NCI-H345 (cell line): ENCODE measurements around the gene EPHA4.

ENCODE experiments used
- DNase-seq: peaks from one replicate; lab custom pipeline; 2025; lab: John Stamatoyannopoulos, UW

Gene EPHA4

GRCh38 chr2:221571551-221572218 is 419 bp downstream of the EPHA4 start:
- DNase-seq, result peak; percentile 36

- no peak for DNase-seq
Observed at GRCh38 chr2:221571025-221571550, 1.0 kb downstream of the EPHA4 start.

GRCh38 chr2:221570321-221570935 is 1.7 kb downstream of the EPHA4 start:
- DNase-seq, result no peak

- no peak for DNase-seq
Observed at GRCh38 chr2:221569871-221570270, 2.2 kb downstream of the EPHA4 start.

DNA sequence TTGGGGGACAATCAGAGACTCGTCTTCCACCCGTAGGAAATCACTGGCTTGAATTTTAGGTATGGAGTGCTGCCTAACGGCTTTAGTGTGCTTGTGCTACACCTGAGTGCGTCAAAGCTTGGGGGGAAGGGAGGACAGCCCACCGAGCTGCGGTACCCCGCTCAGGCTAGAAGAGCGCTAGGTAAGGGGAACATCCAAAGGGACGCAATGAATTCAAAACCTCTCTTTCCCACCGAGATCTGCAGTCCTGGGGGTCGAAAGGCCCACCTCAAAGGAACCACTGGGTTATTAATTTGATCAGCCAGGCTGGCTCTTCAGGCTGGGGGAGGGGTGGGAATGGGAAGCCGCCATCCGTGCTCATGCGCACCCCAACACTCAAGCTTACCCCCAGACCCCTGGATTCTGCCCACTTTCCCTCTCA is 2.7 kb downstream of the EPHA4 start:
- DNase-seq, result no peak

DNA sequence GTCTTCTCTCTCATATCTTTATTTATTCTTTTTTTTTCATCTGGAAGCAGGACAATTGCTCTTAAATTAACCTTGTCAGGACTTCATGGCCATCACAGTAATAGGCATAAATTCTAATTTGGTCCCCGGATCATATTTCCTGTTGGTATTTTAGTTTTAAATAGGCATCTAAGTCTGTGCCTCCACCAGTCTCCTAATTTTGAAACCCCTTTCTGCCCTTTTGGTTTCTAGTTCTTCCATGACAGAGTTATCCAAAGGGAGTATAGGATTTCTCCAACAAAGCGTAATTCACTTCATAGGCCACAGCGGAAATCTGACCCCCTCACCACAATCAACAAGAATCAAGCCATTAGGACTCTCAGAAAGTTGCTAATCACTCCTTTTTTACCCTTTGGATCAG is 3.8 kb downstream of the EPHA4 start:
- no peak for DNase-seq

GRCh38 chr2:221567809-221568208 is 4.3 kb downstream of the EPHA4 start:
- no peak for DNase-seq

DNA sequence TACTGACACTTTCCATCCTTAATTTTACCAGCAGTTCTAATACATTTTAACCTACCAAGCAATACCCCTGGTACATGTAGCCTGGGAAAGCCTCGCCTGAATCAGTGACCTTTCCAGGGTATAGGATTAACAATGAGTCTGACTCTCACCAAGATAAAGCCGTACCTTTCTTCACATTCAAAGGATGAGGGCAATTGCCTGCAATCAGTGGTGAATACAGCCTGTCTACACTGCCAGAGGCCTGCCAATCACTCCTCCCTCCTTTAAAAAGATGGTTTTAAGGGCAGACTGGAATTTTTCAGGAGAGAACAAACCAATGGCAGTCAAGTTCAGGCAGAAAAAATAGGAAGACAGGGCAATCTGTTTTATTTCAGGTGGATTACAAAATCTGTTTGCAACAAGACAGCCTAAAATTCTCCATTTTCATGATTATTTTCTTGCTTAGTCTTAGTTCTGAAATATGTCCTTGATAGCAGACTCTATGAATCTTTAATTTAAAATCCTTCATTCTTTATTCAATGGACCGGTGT is 4.8 kb downstream of the EPHA4 start:
- DNase-seq, result no peak

DNA sequence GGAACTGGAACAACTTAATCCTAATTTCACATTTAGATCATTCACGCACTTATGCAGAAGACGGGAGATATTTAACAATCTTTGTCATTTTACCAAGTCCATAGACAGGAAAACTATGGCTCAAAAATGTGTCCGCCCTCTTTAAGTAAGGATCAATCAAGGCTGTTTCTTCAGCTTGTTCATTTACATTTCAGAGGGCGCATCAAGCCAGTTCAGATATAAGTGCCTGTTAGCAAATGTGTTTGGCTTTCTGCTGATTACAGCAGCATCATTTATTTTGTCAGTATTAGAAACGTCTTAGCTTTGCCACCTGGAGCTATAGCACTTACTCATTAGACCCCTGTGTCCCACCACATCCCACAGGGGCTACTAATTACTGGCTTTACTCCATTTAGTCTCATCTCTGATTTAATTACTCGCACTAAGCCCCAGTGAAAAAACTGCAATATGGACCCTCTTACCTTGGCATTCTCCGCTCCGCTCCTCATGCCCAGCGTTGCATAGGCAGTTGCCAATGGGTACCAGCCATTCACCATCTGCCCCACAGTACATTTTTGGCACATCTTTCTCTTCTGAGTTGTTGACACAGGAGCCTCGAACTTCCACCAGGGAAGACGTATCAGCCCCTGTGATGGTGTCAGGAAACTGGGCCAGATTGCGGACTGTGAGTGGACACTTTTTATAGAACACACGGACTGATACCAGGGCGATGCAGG is 8.7 kb downstream of the EPHA4 start:
- no peak for DNase-seq

DNA sequence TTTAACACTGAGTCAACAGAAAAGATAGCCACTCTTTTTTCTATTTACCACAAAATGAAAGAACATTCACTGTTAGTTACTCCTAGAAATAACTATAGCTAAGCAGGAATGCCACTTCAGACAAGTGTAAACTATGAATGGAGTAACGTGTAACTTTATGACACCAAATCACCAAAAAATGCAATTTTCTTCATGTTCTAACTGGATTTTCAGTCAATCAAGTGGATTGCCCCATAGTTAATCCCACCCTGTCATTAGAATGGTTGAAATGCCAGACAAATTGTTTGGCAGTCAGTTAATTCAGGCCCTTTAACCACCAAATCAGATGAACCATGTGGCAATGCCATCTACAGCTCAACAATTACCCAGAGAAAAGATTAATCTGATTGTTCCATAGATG is 9.9 kb downstream of the EPHA4 start:
- no peak for DNase-seq

- no peak for DNase-seq
Observed at GRCh38 chr2:221561770-221562169, 10.3 kb downstream of the EPHA4 start.

DNA sequence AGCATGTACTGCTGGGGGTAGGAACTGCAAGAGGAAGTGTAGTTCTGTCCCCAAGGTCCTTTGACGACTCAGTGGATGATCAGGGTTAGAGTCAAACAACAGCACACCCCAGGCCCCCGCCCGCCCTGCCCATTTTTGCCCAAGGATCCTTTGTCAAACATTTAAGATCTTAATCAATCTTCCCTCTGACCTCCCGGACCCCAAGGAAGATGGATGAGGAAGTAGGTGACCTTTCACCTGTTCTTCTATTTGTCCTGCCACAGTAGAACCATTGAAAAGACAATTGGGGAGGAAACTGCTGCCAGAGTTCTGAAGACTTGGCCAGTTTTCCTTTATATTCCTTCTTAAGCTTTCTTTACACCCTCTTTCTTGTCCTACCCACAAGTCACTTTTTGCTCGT is 12.1 kb downstream of the EPHA4 start:
- no peak for DNase-seq

GRCh38 chr2:221558107-221558506 is 14.0 kb downstream of the EPHA4 start:
- no peak for DNase-seq

GRCh38 chr2:221555494-221555846 is 16.6 kb downstream of the EPHA4 start:
- DNase-seq, result no peak

GRCh38 chr2:221554769-221555493 is 17.2 kb downstream of the EPHA4 start:
- DNase-seq, result no peak

- DNase-seq, result peak; percentile 27
Observed at GRCh38 chr2:221553333-221553732, 18.8 kb downstream of the EPHA4 start.

- peak; percentile 78 for DNase-seq
Observed at GRCh38 chr2:221552291-221552690, 19.8 kb downstream of the EPHA4 start.

DNA sequence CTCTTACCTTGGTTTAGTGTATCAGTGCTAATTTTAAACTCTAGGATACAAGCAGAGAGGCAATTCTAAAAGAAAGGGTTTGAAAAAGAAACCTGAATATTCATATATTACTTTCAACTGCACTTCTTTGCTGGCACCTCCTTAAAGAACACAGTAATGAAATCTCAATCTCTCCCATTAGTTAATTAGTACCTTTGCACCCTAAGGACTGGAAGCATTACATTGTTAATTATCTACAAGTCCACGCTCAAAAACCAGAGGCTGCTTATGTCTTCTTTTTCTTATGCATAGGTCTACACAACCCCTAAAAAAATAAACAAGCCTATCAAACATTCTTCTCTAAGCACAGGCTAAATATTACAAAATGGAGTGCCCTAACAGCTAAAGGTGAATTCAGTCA is 20.2 kb downstream of the EPHA4 start:
- DNase-seq, result no peak

DNA sequence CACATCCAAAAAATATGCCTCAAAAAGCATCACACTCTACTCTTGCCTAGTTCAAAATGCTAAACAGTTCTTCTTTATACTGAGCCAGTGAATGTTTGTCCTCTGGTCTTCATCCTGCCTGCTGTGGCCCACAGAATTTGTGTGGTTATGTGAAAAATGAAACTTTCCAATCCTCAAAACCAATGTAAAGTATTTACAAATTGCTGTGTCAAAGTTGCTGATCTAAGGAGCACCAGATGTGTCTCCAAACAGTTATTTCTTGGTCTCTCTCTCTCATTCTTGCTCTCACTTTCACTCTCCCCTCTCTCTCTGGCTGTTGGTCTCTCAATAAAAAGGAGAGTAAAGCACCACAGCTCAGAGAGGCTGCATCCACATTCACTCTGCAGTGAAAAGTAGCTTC is 23.0 kb downstream of the EPHA4 start:
- DNase-seq, result no peak

- DNase-seq, result no peak
Observed at GRCh38 chr2:221546505-221547225, 25.4 kb downstream of the EPHA4 start.

DNA sequence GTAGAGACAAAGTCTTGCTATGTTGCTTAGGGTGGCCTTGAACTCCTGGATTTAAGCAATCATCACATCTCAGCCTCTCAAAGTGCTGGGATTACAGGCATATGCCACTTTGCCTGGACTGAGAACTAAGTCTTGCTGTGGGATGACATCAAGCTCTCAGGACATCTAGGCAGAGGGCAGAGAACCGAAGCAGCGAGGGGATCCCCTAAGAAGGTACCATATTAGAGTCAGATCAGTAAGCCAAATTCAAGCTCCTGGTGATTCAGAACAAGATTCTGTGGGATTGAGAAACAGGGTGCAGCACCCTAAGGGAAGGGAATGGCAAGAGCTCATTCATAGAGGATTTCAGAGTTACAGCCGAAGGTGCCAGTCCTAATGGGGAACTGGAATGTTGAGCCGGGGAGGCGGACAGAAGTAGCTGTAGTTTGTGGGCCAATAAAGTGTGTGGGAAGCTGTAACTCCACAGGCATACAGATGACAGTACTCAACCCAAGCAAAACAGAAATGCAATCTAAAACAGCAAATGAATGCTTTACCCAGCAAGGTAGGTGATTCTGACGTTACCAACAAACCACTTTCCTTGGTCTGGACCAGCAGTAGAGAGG is 30.9 kb downstream of the EPHA4 start:
- no peak for DNase-seq
